NB4 (cell line): ENCODE measurements around the gene DBH.

Experiments
- CTCF ChIP-seq: IDR thresholded peaks from one replicate; pipeline ENCODE4 v1.5.1; 2012; ENCODE audit warnings: low read depth, low read length
- MAX ChIP-seq: IDR thresholded peaks from 2 replicates; pipeline ENCODE4 v1.6.1; 2011; ENCODE audit warnings: low read depth, low read length

- TF ChIP-seq CTCF (no peak), MAX (no peak)
Measured at GRCh38 chr9:133687856-133688761, 51.9 kb downstream of the DBH start.
